PFSK-1 (cell line): ENCODE data around the gene SPOUT1.

Experiments
- FOXP2 ChIP-seq: optimal IDR thresholded peaks from 2 replicates; pipeline ENCODE3; 2011; ENCODE audit warnings: borderline replicate concordance, control low read depth, inconsistent platforms; ENCODE audit not compliant: insufficient read depth; ENCODE audit errors: extremely low read length, extremely low read depth
- POLR2AphosphoS5 ChIP-seq: IDR thresholded peaks from 2 replicates; pipeline ENCODE4 v1.6.1; 2012; ENCODE audit warnings: low read depth, mild to moderate bottlenecking, control low read depth, low read length, moderate library complexity
- SIN3A ChIP-seq: IDR thresholded peaks from 2 replicates; pipeline ENCODE4 v1.6.1; 2012; ENCODE audit warnings: mild to moderate bottlenecking, low read length, moderate library complexity, borderline replicate concordance; ENCODE audit not compliant: insufficient read depth
- TAF1 ChIP-seq: IDR thresholded peaks from 2 replicates; pipeline ENCODE4 v1.6.1; 2012; ENCODE audit warnings: low read length, control low read depth, borderline replicate concordance; ENCODE audit not compliant: insufficient read depth
- TF ChIP-seq, protein P1 (sequence below), 2 experiments: IDR thresholded peaks; 2 replicates each; pipeline versions ENCODE4 v1.6.1 to v1.8.0; 2011 to 2012; ENCODE audit warnings: low read depth in 2 of 2, low read length in 2 of 2, control low read depth in 1 of 2, inconsistent platforms in 1 of 2, mild to moderate bottlenecking in 1 of 2, moderate library complexity in 1 of 2; ENCODE audit not compliant: insufficient read depth in 1 of 2

SPOUT1 gene

DNA sequence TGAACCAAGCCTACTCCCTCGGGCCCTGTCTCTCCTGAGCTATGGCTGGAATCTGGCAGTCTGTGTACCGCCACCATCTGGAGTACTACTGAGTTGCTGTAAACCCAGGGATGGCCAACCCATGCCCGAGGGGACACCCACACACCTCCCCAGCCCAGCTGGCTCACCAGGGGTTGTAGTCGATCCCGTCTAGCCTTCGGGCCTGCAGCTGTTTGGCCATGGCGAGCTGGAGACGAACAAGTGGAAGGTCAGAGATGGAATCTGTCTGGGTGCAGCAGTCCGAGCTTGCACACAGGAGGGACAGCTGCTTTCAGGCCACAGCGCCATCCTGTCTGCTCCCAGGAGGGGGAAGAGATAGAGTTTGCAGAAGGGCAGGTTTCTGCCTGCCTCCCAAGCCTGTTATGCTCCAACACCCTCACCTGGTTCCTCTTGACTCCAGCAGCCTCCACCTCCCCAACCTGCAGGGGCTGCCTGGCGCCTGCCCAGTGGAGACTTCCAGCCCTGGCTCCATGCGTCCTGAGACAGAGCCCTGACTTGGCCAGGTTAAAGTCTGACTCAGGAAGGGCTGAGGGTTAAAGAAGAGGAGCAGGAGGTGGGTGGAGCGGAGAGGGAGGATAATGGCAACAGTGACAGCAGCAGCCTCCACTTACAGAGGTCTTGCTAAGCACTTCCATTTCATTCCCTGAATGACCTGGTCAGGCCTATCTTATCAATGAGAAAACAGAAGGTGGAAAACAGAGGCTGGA is 15.8 kb upstream of the SPOUT1 start:
- TF ChIP-seq, protein P1, sequence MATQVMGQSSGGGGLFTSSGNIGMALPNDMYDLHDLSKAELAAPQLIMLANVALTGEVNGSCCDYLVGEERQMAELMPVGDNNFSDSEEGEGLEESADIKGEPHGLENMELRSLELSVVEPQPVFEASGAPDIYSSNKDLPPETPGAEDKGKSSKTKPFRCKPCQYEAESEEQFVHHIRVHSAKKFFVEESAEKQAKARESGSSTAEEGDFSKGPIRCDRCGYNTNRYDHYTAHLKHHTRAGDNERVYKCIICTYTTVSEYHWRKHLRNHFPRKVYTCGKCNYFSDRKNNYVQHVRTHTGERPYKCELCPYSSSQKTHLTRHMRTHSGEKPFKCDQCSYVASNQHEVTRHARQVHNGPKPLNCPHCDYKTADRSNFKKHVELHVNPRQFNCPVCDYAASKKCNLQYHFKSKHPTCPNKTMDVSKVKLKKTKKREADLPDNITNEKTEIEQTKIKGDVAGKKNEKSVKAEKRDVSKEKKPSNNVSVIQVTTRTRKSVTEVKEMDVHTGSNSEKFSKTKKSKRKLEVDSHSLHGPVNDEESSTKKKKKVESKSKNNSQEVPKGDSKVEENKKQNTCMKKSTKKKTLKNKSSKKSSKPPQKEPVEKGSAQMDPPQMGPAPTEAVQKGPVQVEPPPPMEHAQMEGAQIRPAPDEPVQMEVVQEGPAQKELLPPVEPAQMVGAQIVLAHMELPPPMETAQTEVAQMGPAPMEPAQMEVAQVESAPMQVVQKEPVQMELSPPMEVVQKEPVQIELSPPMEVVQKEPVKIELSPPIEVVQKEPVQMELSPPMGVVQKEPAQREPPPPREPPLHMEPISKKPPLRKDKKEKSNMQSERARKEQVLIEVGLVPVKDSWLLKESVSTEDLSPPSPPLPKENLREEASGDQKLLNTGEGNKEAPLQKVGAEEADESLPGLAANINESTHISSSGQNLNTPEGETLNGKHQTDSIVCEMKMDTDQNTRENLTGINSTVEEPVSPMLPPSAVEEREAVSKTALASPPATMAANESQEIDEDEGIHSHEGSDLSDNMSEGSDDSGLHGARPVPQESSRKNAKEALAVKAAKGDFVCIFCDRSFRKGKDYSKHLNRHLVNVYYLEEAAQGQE (IDR thresholded peaks at IDR 0.05; ENCODE audit: insufficient read depth in 1 of 2, low read depth in 2 of 2, low read length in 2 of 2) = no peak
- TF ChIP-seq POLR2AphosphoS5 = no peak
- TF ChIP-seq TAF1 = no peak
- no peak for TF ChIP-seq FOXP2
- TF ChIP-seq SIN3A = no peak

DNA sequence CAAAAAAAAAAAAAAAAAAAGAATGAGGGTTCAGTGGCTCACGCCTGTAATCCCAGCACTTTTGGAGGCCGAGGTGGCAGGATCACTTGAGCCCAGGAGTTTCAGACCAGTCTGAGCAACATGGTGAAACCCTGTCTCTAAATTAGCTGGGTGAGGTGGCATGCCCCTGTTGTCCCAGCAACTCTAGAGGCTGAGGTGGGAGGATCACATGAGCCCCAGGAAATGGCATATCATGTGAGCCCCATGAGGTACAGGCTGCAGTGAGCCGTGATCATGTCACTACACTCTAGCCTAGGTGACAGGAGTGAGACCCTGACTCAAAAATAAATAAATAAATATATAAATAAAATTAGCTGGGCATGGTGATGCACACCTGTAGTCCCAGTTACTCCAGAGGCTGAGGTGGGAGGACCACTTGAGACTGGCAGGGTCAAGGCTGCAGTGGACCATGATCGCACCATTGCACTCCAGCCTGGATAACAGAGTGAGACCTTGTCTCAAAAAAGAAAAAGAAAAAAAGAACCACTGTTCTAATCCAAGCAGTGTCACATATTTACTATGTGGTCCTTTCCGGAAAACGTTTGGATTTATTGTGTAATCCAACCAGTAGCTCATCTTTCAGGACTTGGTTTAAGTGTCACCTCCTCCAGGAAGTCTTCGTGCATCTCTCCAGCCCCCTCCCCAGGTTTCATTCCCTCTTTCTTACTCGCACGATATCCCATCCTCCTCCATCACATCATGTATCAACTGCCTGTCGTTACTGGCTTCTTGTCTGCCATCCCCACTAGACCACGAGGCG is 12.3 kb upstream of the SPOUT1 start:
- TF ChIP-seq, protein P1 (IDR thresholded peaks at IDR 0.05; ENCODE audit: insufficient read depth in 1 of 2, low read depth in 2 of 2, low read length in 2 of 2) = no peak
- TF ChIP-seq TAF1 (no peak), SIN3A (no peak), FOXP2 (no peak), POLR2AphosphoS5 (no peak)

DNA sequence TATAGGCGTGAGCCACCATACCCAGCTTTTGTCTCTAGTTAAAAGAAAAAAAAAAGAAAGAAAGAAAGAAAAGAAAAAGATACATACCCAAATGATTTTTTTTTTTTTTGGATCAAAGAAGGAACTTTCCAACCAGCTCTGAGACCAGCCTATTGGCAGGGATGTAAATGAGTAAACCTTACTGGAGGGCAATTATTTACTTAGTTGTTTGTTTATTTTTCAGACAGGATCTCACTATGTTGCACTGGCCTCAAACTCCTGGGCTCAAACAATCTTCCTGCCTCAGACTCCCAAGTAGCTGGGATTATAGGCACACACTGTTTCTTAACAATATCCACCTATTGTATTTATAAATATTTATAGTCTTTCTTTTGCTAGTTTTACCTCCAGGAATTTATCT is 10.9 kb upstream of the SPOUT1 start:
- TF ChIP-seq, protein P1 (IDR thresholded peaks at IDR 0.05; ENCODE audit: insufficient read depth in 1 of 2, low read depth in 2 of 2, low read length in 2 of 2) = no peak
- TF ChIP-seq FOXP2 (no peak), TAF1 (no peak), SIN3A (no peak), POLR2AphosphoS5 (no peak)

DNA sequence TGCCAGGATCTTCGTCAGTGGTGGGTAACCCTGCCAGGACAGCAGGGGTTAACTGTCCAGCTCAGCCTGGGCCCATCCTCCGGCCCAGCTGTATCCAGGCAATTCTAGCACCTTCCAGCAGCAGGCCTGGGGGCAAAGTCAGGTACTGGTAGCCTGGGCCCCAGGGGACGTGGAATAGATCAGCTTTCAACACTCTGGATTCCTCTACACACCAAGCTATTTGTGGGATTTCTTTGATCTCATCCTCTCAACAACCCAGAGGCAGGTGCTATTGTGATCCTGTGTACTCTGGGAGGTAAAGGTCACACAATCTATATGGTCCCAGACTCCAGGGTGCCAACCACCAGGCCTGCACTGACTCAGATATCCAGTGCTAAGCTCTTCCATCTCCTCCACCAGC is 8.7 kb upstream of the SPOUT1 start:
- TF ChIP-seq POLR2AphosphoS5 = no peak

DNA sequence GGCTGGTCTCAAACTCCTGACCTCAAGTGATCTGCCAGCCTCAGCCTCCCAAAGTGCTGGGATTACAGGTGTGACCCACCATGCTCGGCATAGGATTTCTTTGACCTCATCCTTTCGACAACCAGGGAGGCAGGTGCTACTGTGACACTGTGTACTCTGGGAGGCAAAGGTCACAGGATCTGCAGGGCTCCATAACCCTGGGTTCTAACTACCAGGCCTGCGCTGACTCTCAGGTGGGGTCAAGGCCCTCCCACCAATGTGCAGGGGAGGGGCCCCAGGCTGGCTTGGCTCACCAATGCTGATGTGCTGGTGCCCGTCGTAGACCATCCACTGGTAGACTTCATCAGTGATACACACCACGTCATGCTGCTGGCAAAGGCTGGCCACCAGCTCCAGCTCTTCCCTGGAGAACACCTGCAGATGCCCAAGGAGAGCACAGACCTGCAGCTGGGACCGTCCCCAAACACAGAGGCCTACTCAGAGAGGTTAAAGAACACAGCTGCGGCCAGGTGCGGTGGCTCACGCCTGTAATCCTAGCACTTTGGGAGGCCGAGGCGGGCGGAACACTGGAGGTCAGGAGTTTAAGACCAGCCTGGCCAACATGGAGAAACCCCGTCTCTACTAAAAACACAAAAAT is 7.0 kb upstream of the SPOUT1 start:
- TF ChIP-seq, protein P1 (IDR thresholded peaks at IDR 0.05; ENCODE audit: insufficient read depth in 1 of 2, low read depth in 2 of 2, low read length in 2 of 2) = no peak
- TF ChIP-seq FOXP2 = no peak
- TF ChIP-seq SIN3A = no peak
- no peak for TF ChIP-seq TAF1
- TF ChIP-seq POLR2AphosphoS5 = no peak
